Measurements from ENCODE around the gene HOPX.
"Not testable (repeated sequence)": the region's sequence is repeated elsewhere in the genome, so short reads cannot be mapped to it uniquely, and the experiment has no call there.

HOPX gene
- total RNA-seq = 0 to 2.1 (median 0.13) reads per million in 18 experiments

- peak; percentile 60 to 74 for DNase-seq
These were observed at the start of gene HOPX for GRCh38 chr4:56681158-56681852. TSS of gene HOPX (minus strand) at chr4:56681296. CDS start at chr4:56657816, 23,480 bp downstream.

- DNase-seq = no peak
These were observed 49.0 kb upstream of the HOPX start for GRCh38 chr4:56730097-56730496.

- peak; percentile 38 to 47 for DNase-seq
These were observed 47.4 kb upstream of the HOPX start for GRCh38 chr4:56728512-56728911.

- DNase-seq = no peak
These were observed 46.1 kb upstream of the HOPX start for GRCh38 chr4:56727150-56727549.

GRCh38 chr4:56726593-56726992 is 45.5 kb upstream of the HOPX start:
- not testable (repeated sequence) for DNase-seq

GRCh38 chr4:56723659-56724230 is 42.6 kb upstream of the HOPX start:
- DNase-seq = no peak

- no peak for DNase-seq
These were observed 42.1 kb upstream of the HOPX start for GRCh38 chr4:56723201-56723605.

GRCh38 chr4:56708146-56708545 is 27.1 kb upstream of the HOPX start:
- no peak for DNase-seq

GRCh38 chr4:56705966-56706365 is 24.9 kb upstream of the HOPX start:
- peak; percentile 71 to 75 for DNase-seq

GRCh38 chr4:56705334-56705733 is 24.2 kb upstream of the HOPX start:
- DNase-seq = no peak

GRCh38 chr4:56704089-56704871 is 23.2 kb upstream of the HOPX start:
- no peak for DNase-seq

GRCh38 chr4:56703378-56703777 is 22.3 kb upstream of the HOPX start:
- no peak for DNase-seq

GRCh38 chr4:56701644-56702043 is 20.5 kb upstream of the HOPX start:
- no peak for DNase-seq

GRCh38 chr4:56701161-56701480 is 20.0 kb upstream of the HOPX start:
- peak; percentile 42 to 73 for DNase-seq

- DNase-seq = no peak
These were observed 18.5 kb upstream of the HOPX start for GRCh38 chr4:56699537-56700105.

GRCh38 chr4:56698329-56698728 is 17.2 kb upstream of the HOPX start:
- no peak for DNase-seq

- no peak for DNase-seq
These were observed 15.0 kb upstream of the HOPX start for GRCh38 chr4:56696056-56696455.

- DNase-seq = not testable (repeated sequence)
These were observed 12.4 kb upstream of the HOPX start for GRCh38 chr4:56693476-56693875.

- DNase-seq = no peak
These were observed 11.5 kb upstream of the HOPX start for GRCh38 chr4:56692576-56692975.

- DNase-seq = no peak
These were observed 10.3 kb upstream of the HOPX start for GRCh38 chr4:56691425-56691824.

GRCh38 chr4:56690393-56690792 is 9.3 kb upstream of the HOPX start:
- no peak for DNase-seq

GRCh38 chr4:56689201-56689969 is 8.3 kb upstream of the HOPX start:
- DNase-seq = no peak
